Fibroblast of upper back skin (primary cell): ENCODE data around the gene RNASEH2B.

ENCODE experiments used
- DNase-seq: peaks from one replicate; pipeline ENCODE4 v3.0.0-alpha.2; 2013

RNASEH2B gene

DNA sequence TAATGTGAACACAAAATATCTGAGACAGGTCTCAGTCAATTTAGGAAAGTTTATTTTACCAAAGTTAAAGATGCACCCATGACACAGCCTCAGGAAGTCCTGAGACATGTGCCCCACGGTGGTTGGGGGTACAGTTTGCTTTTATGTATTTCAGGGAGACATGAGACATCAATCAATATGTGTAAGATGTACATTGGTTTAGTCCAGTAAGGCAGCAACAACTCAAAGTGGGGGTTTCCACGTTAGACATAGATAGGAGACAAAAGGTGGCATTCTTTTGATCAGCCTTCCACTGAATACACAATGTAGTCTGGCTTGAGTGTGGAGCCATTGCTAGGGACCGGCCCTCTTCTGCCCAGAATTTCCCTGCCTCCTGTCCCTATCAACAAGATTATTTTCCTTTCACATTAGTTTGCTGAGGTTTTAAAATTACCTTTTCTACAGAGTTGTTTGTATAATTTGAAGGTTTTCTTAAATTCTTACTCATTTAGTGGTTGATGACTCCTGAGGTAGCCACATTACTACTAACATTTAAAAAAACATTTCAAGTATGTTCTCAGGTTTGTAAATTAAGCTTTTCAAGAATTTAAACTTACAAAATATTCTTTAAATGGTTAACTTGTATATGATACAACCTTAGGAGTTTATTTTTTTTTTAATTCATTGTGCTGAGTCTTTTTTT lies 33.2 kb downstream of the RNASEH2B start:
- DNase-seq: no peak

DNA sequence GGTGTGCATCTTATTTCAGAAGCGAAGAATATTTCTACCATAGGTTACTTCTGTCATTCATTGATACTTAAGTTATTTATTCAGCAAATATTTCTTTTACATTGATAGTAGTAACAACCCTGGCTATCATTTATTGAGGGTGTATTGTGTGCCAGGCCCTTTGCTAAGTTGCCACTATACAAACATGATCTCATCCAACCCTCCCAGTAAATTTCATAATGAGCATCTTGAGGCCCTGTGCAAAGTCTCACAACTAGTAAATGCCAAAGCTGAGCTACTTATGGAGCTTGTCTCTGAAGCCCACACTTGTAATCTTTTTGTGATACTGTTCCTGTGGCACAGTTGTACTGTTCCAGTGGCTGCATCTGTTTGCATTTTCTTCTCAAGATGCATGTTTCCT lies 36.1 kb downstream of the RNASEH2B start:
- DNase-seq: no peak

DNA sequence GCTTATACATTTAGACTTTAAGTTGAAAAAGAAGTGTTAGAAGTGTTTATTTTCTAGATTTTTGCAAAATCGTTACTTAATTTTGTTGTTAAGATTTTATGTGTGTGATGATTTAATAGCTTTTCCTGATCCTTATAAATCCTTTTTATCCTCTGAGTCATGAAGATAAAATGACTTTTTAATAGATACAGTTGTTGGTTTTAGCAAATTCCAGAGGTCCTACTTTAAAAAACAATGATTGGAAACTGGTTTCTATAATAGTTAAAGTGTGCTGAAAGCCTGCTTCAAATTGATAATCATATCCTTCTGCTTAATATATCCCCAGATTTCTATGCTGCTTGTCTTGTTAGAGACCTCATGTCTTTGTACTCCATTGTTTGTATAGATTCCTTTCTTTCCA lies 39.0 kb downstream of the RNASEH2B start:
- peak; percentile 58 for DNase-seq

DNA sequence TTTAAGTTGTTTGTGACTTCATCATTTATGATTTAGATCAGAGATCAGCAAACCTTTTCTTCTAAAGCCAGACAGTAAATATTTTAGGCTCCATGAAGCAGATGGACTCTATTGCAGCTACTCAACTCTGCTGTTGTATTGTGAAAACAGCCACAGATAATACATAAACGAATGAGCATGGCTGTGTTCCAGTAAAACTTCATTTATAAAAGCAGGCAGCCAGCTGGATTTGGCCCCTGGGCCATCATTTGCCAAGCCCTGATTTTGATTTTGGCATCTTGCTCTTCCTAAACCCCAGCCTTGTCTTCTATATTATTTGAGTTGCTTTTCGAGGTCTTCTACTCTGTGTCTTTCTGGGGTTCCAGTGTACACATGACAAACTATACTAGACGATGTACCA lies 41.3 kb downstream of the RNASEH2B start:
- peak; percentile 60 for DNase-seq

DNA sequence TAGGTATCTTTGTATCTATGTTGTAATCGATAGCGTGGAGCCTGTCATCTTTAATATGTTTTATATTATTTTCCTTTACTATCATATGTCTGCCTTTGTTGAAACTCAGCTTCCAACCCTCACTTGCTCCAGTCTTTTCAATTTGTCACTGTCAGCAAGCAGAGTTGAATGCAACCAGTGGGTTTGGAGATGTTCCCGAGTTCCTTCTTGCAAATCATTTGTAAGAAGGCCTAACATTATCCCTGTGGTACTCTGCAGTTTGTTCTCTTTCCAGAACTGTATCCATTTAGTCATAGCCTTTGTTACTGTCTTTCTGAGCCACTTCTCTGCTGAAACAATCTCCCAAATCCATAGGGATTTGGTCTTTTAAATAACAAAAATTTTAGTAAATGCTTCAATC lies 41.8 kb downstream of the RNASEH2B start:
- DNase-seq: peak; percentile 97

DNA sequence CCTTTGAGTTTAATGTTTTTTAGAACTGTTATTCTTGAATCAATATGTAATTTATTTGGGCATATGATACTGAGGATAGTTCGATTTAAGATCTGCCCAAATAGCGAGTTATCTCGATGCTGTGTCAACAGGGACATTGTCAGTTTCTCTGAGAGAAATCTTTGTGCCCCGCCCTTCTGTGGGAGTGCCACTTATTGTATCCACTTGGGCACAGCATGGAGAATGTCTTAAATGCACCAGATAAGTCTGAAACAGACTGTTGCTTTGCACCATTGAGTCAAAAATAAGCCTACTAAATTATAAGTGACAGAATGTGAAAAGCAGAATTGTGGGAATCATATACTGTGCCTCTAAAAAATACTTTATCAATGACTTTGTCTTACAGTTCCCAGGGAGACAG lies 45.6 kb downstream of the RNASEH2B start:
- DNase-seq: no peak

DNA sequence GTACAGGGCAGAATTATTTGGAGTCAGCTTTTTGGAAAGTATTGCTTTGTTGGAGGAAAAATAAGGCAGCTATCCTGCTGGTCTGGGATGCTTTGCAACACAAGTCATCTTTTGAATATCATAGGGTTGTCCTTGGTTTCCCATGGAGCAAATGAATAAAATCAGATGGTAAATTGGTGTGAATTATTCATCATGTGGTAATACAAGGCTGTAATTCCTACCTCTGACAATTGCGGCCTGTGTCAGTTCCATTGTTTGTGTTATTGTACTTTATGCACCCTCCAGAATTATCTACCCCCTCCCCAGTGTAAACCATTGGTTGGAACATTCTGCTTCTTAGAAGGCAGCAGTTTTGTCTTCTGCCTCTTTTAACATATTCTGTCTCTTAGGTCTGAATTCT lies 46.2 kb downstream of the RNASEH2B start:
- no peak for DNase-seq

DNA sequence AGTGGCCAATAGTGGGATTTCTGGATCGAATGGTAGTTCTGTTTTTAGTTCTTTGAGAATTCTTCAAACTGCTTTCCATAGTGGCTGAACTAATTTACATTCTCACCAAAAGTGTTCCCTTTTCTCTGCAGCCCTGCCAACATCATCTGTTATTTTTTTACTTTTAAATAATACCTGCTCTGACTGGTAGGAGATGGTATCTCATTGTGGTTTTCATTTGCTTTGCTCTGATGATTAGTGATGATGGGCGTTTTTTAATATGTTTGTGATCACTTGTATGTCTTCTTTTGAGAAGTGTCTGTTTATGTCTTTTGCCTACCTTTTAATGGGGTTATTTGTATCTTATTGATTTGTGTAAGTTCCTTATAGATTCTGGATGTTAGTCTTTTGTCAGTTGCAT lies 48.0 kb downstream of the RNASEH2B start:
- no peak for DNase-seq

DNA sequence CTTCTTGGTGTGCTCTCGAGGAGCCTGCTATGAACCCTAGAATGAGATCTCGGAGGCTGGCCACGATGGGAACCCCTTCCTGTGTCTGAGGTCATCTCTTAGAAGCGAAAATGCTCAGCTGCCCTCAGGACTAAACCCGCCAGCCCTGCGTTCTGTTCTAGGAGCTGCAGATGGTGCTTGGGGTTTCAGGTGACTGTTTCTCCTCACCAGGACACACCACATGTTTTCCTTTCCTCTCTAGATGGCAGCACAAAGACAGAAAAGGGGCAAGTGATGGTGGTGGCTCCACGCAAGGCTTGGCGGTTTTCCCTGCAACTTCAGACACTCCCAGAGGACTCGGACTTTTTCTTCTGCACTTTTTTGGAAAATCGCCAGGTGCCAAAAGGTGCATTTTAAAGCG lies 60.1 kb downstream of the RNASEH2B start:
- peak; percentile 26 for DNase-seq

DNA sequence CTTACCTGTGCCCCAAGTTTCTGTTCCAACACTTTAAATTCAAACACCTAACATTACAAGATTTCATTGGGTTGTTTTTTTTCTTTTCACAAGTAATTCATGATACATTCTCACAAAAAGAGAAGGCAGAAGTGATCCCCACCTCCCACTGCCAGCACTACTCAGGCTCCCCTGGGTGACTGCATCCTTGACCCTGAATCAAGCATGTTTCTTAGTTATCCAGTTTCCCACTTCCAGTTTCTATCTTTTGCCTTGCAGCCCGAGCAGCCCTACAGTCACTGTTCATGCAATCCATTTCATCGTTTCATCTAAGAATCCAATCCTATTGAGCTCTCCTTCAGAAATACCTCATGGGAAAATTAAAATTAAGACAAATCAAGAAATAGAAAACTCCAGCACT lies 61.4 kb downstream of the RNASEH2B start:
- DNase-seq: no peak

DNA sequence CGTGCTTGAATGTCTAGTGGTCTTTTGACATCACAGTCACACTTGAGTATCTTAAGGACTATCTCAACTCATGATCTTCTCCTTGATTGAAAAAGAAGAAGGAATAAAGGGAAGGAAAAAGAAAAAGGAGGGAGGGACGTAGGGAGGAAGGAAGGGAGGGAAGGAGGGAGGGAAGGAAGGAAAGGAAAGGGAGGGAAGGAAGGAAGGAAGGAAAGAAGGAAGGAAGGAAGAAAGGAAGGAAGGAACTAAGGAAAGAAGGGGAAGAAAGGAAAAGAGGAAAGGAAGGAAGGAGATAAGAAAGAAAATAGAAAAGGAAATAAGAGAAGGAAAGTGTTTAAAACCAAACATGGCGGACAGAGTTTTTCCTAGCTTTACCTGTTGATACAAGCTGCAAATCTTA lies 64.7 kb downstream of the RNASEH2B start:
- DNase-seq: no peak

DNA sequence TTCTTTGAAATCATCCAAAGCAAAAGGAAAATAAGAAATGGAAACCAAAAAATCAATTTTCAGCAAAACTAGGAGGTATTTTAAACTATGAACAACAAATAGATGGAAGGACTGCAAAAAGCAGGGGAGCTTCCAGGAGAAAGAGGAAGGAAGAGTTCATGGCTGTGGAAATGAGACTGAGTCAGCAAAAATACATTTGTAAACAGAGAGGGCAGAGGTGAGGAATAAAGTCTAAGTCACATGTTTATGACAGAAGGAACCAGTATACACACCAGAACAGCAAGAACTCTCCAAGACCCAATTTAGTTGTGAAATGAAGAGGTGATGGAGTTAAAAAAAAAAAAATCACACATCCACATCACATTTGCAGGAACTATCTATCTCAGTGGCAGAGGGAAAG lies 69.6 kb downstream of the RNASEH2B start:
- no peak for DNase-seq

DNA sequence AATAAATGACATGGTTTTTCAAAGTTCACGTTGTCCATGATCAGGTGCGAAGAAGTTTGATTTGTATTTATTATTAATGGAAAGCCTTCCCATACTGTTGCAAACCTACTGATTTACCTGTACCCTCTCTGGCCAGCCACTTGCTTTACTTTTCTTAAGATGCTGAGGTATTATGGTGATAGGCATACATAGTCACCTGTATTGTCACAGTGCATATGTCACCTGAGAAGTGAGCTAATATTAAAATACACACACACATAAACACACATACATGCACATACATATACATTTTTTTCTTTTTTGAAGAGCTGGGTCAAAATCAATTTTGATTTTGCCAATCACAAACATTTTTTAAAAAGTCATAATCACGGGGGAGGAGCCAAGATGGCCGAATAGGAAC lies 72.1 kb downstream of the RNASEH2B start:
- DNase-seq: no peak

DNA sequence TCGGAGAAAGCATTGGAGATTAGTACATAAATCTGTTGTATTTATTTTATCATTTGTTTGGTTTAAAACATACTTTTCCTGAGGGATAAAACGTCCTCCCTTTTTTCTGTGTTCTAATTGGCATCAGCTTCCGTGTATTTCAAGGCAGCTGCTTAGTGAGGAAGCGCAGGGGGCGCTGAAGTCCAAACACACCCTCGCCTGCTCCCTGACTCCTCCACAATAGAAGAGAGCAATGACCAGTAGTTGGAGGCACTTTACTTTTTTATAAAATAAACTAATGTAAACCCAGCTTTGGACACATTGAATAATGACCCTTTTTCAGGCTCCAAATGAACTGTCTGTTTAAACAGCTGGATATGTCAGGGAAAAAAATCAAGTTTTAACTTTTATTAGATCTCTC lies 79.9 kb downstream of the RNASEH2B start:
- DNase-seq: peak; percentile 6

DNA sequence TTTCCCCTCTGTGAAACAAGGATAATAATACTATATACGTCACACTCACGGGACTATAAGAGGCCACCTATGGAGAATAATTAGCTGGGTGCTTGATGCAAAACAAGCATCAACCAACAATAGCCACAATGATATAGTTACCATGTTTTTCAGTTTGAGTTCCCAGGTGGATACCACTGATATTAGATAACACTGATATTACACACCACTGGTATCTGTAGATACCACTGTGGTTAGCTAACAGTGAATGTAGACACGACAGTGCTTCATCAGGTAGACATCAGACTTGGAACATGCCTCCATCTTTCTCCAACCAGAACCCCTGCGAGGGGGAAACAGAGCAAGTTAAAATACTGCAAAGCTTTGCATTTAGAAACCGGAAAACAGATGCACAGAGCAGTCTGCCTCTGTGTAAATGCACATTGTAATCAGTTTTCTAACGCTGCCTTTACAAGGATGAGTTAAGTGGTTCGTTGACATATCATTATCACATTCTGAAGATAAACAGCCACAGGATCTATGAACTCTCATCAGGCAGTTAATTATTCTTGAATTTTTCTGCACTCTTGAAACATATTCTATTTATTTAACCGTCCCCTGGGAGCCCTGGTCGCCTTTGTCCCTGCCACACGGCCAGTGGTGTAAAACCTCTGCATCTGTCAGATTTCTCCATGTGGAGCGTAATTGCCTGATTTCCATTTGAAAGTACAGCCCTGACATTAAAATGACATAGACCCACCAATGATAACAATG lies 80.7 kb downstream of the RNASEH2B start:
- no peak for DNase-seq

DNA sequence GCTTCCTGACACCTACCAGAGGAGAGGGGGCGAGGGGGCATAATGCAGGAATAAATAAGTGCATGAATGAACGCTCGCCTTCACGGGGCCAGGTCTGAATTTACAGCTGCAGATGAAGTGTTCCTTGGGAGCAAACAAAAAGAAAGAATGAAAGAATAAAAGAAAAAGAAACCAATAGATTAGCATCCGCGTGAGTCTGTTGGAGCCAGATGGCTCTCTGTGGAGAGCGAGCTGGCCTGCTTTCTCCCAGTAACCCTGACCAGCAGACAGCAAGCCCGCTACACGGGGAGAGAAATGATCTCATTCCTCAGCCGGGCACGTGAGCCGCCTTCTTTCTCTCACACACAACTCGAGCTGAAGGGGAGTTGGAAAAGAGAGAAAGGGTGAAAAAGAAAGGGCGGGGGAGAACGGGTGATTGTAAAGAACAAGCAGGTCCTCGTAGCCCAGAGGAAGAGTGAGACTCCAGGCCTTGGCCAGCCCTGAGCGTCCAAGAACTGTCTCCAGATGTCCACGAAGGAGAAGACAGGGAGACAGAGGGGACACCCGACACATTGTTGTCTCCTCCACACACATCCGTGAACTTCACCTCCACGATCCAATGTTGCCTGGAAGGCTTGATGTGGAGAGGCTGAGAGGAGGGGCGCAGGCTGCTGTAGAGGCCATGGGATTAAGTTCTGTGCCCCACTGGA lies 81.4 kb downstream of the RNASEH2B start:
- DNase-seq: peak; percentile 53

DNA sequence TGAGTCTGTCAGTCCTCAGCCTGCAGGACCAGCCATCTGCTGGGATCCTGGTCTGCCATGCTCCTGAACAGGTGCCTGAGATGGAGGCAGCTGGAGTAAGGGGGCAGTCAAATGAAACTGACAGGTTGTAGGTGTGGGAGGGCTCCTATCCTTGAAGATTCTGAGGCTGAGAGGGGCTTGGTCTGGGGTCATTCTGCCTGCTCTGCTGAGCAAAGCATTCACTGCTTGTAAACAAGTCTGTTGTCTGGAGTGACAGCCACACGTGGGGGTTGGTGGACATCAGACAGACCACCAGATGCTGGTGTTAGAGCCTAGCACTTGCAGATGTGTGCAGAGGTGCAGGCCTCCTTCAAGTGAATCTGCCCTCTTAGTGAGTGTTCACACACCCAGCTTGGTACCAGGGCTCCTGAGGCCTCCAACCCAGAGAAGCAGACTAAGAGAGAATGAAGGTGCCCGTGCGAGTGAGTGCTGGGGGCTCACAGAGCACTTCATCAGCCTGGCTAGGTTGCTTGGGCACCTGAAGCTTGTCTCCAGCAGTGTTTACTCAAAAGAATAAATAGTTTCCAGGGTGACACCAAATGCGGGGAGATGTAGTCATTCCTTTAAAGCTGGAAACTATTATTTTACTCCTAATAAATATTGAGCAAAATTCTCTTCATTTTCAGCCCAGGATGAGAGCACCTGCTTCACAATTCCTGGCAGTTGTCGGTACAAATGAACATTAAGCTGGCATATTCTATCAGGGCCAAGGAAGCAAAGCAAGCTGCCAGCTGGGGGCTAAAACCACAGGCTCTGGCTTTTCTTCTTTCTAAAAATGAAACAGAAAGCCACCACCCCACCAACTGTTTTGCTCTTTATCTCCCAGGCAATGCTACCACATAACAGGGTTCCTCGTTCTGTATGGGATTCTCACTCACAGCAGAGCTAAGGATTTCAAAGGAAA lies 82.3 kb downstream of the RNASEH2B start:
- no peak for DNase-seq

DNA sequence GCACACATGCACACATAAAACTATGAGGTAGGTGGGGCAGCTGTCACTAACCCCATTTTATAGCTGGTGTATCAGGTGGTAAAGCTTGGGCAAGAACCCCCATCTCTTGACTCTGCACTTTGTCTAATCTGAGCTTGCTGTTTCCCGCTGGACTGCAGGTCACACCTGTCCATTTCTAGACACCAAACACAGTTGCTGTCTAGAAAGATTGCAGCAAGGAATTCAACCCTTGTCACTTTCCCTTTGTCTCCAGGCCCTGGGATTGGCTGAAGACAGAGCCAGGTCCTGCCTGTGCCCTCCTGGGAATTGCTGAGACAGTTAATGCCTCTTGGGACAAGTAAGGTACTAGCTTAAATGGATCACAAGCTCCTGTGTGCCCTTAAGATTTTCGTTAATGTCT lies 83.8 kb downstream of the RNASEH2B start:
- DNase-seq: no peak

DNA sequence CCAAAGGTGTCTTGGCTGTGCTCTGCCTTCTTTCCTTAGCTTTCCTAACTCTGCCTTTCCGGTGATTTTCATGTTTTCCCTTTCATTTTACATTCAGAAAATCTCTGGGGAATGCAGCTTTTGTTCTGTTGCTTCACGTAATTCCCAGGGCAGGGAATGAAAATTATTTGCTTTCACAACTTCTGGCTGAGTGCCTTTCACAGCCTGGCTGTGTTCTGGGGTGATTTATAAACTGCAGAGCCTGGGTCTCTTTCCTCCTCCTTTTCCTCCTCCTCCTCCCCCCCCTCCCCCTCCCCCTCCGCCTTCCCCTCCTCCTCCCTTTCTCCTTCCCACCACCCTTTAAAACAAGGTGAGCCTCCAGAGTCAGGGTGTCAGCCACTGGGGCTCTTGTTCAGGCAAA lies 84.3 kb downstream of the RNASEH2B start:
- peak; percentile 72 for DNase-seq

DNA sequence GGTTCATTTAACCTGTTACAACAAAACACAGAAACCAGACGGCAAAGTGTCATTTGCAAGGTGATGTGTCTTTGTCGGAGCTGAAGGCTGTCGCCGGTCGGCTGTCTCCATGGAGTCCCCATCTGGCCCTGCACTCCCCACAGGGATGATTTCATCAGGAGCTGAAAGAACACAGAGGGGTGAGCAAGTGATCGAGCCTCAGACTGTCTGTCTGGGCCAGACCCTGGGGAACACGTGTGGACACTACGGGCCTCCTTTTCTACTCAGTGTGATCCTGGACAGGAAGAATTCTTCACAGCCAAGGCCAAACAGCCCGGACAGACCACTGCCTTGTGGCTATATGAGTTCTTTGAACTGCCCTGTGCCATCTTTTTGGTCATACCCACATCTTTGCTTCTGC lies 85.1 kb downstream of the RNASEH2B start:
- DNase-seq: peak; percentile 8

DNA sequence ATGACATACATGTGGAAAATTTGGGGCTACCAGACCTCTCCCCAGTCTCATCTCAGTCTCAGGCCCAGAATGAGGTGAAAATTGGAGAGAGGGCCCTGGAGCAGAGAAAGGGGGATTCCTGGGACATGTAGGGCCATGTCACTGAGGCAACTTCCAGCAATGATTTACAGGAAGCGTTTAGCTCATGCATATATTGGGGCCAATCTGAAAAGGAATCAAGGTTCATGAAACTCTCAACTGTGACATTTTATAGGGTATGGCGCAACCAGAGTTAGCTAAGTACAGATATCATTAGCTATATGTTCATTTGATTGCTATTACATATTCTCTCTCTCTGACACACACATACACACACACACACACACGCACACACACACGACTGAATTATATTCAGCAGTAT lies 86.3 kb downstream of the RNASEH2B start:
- DNase-seq: no peak

DNA sequence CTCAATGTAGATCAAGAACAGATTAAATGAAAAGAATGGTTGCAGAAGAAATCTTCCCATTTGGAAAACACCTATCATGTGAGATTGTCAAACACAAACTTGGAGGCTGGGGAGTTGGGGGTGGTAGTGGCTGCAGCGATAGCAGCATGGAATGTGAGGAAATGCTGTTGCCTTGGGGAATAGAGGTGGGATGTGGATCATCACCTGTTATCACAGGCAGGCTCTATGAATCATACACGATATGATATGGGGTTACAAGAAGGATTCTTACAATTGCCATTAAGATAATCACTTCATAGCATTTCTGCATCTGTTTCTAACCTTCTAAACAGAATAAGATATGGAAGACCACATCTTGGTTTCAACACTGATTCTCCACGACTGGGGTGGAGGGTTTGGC lies 88.7 kb downstream of the RNASEH2B start:
- no peak for DNase-seq

DNA sequence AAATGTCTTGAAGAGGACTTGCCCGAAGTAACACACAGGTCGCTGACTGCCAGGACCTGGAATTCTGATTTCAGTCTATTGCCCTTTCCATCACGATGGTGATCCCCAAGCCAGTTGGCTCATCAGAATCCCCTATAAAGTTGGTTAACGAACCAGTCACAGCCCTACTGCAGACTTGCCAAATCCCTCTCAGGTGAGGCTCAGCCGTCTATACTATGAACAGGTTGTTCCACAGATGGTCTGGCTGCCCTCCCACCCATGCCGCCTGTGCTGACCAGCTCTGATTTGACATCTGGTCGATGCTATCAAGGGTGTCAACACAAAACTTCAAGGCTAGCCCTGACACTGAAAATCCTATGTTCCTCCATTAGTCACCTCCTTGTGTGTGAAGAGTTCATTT lies 90.0 kb downstream of the RNASEH2B start:
- DNase-seq: no peak
